Ishikawa (cell line): ENCODE results near the gene PARD3.

Experiments
- CEBPB ChIP-seq: IDR thresholded peaks from 2 replicates; pipeline ENCODE4 v1.6.1; 2012
- CREB1 ChIP-seq: IDR thresholded peaks from 2 replicates; pipeline ENCODE4 v1.6.1; 2012; ENCODE audit warnings: low read depth
- EGR1 ChIP-seq: IDR thresholded peaks from 2 replicates; pipeline ENCODE4 v1.6.1; 2012
- EP300 ChIP-seq: IDR thresholded peaks from 2 replicates; pipeline ENCODE4 v1.6.1; 2012; ENCODE audit warnings: borderline replicate concordance
- FOXM1 ChIP-seq: IDR thresholded peaks from 2 replicates; pipeline ENCODE4 v1.6.1; 2012; ENCODE audit warnings: low read depth, borderline replicate concordance
- MAX ChIP-seq: IDR thresholded peaks from 2 replicates; pipeline ENCODE4 v1.6.1; 2012
- NFIC ChIP-seq: IDR thresholded peaks from 2 replicates; pipeline ENCODE4 v1.6.1; 2012
- RAD21 ChIP-seq: IDR thresholded peaks from 2 replicates; pipeline ENCODE4 v1.6.1; 2012; ENCODE audit warnings: low read depth
- REST ChIP-seq: IDR thresholded peaks from 2 replicates; pipeline ENCODE4 v1.6.1; 2012; ENCODE audit warnings: low read depth, mild to moderate bottlenecking
- TAF1 ChIP-seq: IDR thresholded peaks from 2 replicates; pipeline ENCODE4 v1.6.1; 2012; ENCODE audit warnings: low read depth, mild to moderate bottlenecking
- TCF12 ChIP-seq: IDR thresholded peaks from 2 replicates; pipeline ENCODE4 v1.6.1; 2012; ENCODE audit warnings: low read depth
- TEAD4 ChIP-seq: IDR thresholded peaks from 2 replicates; pipeline ENCODE4 v1.6.1; 2012
- USF1 ChIP-seq: IDR thresholded peaks from 2 replicates; pipeline ENCODE4 v1.6.1; 2012
- YY1 ChIP-seq: IDR thresholded peaks from 2 replicates; pipeline ENCODE4 v1.6.1; 2012; ENCODE audit warnings: low read depth
- ZBTB7A ChIP-seq: IDR thresholded peaks from 2 replicates; pipeline ENCODE4 v1.6.1; 2012; ENCODE audit warnings: low read depth

The PARD3 gene

DNA sequence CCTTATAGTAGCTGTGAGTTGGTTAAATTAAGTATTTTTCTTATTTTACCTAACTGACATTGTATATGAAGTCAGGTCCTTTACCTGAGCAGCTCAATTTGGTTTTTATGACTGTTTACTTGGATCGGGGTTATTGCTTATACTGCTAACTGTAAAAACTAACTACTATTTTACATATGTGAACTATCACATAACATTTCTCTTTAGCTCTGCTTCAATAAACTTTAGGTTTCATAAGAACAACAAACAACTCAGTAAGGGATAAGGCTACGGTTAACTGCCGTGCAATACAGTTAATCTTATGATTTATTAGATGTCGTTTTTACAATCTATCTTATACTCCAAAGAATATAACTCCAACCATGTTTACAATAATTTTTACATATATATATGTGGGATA, 480.2 kb downstream of the PARD3 start:
- TF ChIP-seq MAX = no peak
- TF ChIP-seq REST = no peak
- no peak for TF ChIP-seq NFIC
- no peak for TF ChIP-seq CREB1
- no peak for TF ChIP-seq EP300

DNA sequence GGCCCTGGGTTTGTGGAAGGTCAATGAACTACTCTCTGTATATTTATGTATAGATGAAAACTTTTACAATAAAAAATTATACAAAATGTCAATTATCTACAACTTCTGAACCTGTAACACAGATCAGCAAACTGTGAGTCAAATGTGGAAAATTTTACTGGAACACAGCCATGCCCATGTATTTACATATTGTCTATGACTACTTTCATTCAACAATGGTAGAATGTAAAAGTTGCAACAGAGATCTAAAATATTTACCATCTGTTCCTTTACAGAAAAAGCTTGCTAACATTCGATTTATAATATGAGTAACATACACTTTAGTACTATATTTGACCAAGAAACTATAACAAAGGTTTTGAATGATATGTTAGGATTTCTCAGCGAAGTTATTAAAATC, 481.6 kb downstream of the PARD3 start:
- TF ChIP-seq MAX = no peak
- TF ChIP-seq FOXM1 = no peak
- TF ChIP-seq EP300 = no peak
- TF ChIP-seq NFIC = no peak
- no peak for TF ChIP-seq REST
- no peak for TF ChIP-seq TCF12
- no peak for TF ChIP-seq CREB1
- no peak for TF ChIP-seq TAF1
- no peak for TF ChIP-seq EGR1
- no peak for TF ChIP-seq ZBTB7A
- TF ChIP-seq YY1 = no peak
- TF ChIP-seq USF1 = no peak
- TF ChIP-seq CEBPB = no peak
- no peak for TF ChIP-seq TEAD4
- TF ChIP-seq RAD21 = no peak

DNA sequence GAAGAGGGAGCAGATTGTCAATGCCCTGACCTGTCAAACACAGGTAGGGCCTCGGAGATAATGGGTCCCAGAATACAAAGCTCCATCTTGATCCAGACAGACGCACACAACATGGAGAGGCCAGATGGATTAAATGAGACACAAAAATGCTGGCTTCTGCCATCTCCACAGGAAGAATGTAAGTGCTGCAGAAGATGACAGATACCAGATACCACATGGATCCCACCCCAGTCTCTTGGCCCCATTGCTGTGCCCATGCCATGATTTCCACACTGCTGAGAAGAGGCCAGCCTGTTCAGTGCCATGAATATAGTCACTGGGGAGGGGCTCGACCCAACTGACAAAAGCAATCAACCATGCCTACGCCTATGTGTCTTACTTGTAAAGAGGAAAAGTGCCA, 487.9 kb downstream of the PARD3 start:
- TF ChIP-seq YY1 (no peak), USF1 (no peak), EP300 (no peak), TEAD4 (no peak), ZBTB7A (no peak), CREB1 (no peak), CEBPB (no peak), RAD21 (no peak), MAX (no peak), NFIC (no peak), REST (no peak), TCF12 (no peak), FOXM1 (no peak), EGR1 (no peak), TAF1 (no peak)

DNA sequence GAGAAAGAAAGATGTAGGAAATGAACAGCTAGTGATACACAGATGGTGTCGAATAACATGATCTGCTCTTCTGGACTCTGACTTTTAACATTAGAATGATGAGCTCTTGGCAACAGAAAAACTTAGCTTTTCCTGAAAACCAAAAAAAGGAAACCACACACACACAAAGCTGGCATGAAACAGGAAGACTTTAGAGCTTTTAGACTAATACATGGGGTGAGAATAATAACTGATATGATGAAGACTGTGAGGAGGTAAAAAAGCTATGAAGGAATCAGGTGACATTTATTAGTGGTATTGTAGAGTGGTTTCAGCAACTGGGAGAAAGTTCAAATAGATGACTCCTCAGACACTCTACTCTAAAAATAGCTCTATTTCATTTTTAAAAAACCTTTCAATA, 491.9 kb downstream of the PARD3 start:
- TF ChIP-seq TEAD4 (no peak), CREB1 (no peak), TCF12 (no peak), ZBTB7A (no peak), TAF1 (no peak), EGR1 (no peak), NFIC (no peak), FOXM1 (no peak), USF1 (no peak), MAX (no peak), EP300 (no peak), YY1 (no peak), RAD21 (no peak), REST (no peak), CEBPB (no peak)
